MCF 10A (cell line): ENCODE data around the gene EFNB2. TPM values are rescaled to one million over a fixed set of nuclear protein-coding genes. Genes with fewer than 3 reads are reported as not detected.
A peak's percentile ranks its signal among the peaks of the same experiment; 100 is the strongest.

Experiments
- BruUV-seq: library from RNA; stranded (reverse); fragments of 400-500 nt; replicated peaks from 2 replicates; lab custom pipeline; 2021; lab: Mats Ljungman, UMichigan
- CTCF ChIA-PET: fragments of 300-600 bp; sonication (Branson Sonifier 250); formaldehyde crosslinking; extraction: SDS; loops from one replicate; lab custom pipeline; 2021; ENCODE audit warnings: antibody characterized with exemption, inconsistent platforms; lab: Yijun Ruan, JAX
- POLR2A ChIA-PET: fragments of 300-600, 350-650 bp; sonication (Branson Sonifier 250); formaldehyde crosslinking; extraction: SDS; loops from one replicate; lab custom pipeline; 2020; ENCODE audit warnings: antibody characterized with exemption, inconsistent platforms; lab: Yijun Ruan, JAX
- DNase-seq: peaks from one replicate; pipeline ENCODE4 v3.0.0-alpha.2; 2018; ENCODE audit not compliant: unreplicated experiment
- H3K27ac Mint-ChIP-seq: one replicate; pipeline ENCODE4 v1.8.0; 2022; ENCODE audit warnings: mild to moderate bottlenecking, low read depth, mixed read lengths; ENCODE audit not compliant: unreplicated experiment
- H3K27me3 Mint-ChIP-seq: one replicate; pipeline ENCODE4 v1.8.0; 2022; ENCODE audit warnings: mixed read lengths; ENCODE audit not compliant: insufficient read depth, unreplicated experiment
- H3K36me3 Mint-ChIP-seq: one replicate; pipeline ENCODE4 v1.8.0; 2022; ENCODE audit warnings: mild to moderate bottlenecking, moderate library complexity, mixed read lengths; ENCODE audit not compliant: insufficient read depth, unreplicated experiment
- H3K4me1 Mint-ChIP-seq: one replicate; pipeline ENCODE4 v1.8.0; 2022; ENCODE audit warnings: mixed read lengths; ENCODE audit not compliant: insufficient read depth, unreplicated experiment
- H3K4me3 Mint-ChIP-seq: one replicate; pipeline ENCODE4 v1.8.0; 2022; ENCODE audit warnings: mild to moderate bottlenecking, moderate library complexity, mixed read lengths; ENCODE audit not compliant: unreplicated experiment
- H3K9me3 Mint-ChIP-seq: one replicate; pipeline ENCODE4 v1.8.0; 2022; ENCODE audit warnings: mixed read lengths; ENCODE audit not compliant: unreplicated experiment
- intact Hi-C: fragments of 100-400 bp; cut with micrococcal nuclease; formaldehyde crosslinking; loops from 2 replicates; pipeline ENCODE4 v1.14.1; 2022
- total RNA-seq: library from RNA; stranded (reverse); gene quantifications from 2 replicates; pipeline ENCODE4 v1.2.3, GENCODE V29; 2022
- TF ChIP-seq, protein P1 (sequence below): fragments of 200-600 bp; IDR thresholded peaks from one replicate; pipeline ENCODE4 v1.8.0; 2022; ENCODE audit warnings: antibody characterized with exemption, mild to moderate bottlenecking; ENCODE audit not compliant: unreplicated experiment

Gene EFNB2
- total RNA-seq, 1 experiment from 2014 or later: 40.4 TPM

DNA sequence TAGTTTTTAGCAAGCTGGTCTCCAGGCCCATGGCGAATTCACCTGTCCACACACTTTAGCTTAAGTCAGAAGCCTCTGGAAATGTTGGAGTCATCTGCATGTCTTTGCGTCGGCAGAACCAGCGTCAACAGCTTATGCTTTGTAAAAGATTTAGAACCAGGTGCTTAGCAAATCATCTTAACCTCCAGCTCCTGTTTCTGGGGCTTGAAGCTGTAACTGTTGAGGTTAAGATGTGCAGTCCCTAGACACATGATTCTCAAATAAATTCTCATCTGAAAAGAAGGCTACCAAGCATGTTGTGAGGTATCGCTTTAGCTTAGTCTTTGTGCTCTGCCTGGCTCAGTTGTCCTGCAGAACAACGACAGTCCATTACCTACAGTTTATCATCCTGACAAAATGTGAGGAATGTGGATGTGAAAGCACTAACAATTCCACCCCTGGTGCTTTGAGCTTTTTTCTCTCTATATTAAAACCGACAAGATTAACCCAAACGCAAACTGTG lies 4.4 kb downstream of the EFNB2 start:
- peak overlapping the region; percentile 64 for H3K27ac Mint-ChIP-seq
- peak overlapping the region; percentile 95 for H3K4me3 Mint-ChIP-seq
- H3K9me3 Mint-ChIP-seq: no peaks in the 10 kb centered on the region
- peaks cover 27% of the 10 kb centered on the region for H3K4me1 Mint-ChIP-seq
- DNase-seq: no peak
- POLR2A ChIA-PET: interaction anchor here (0.6 to 3.3 kb wide), 4 partner anchors 8 to 1951 kb away, joined by 3 to 26 read pairs (median 10); no protein-coding TSS in a partner anchor
- CTCF ChIA-PET: interaction anchor here (0.8 to 2.3 kb wide), 9 partner anchors 10 to 1959 kb away, joined by 3 to 26 read pairs (median 6); no protein-coding TSS in a partner anchor
- no peaks in the 10 kb centered on the region for H3K36me3 Mint-ChIP-seq
- H3K27me3 Mint-ChIP-seq: no peaks in the 10 kb centered on the region
- no TSS peak for BruUV-seq
- intact Hi-C loops: loop anchor here (5.0 to 10.0 kb wide), 7 partner anchors 379 to 1579 kb away; no protein-coding TSS in a partner anchor
- TF ChIP-seq, protein P1, sequence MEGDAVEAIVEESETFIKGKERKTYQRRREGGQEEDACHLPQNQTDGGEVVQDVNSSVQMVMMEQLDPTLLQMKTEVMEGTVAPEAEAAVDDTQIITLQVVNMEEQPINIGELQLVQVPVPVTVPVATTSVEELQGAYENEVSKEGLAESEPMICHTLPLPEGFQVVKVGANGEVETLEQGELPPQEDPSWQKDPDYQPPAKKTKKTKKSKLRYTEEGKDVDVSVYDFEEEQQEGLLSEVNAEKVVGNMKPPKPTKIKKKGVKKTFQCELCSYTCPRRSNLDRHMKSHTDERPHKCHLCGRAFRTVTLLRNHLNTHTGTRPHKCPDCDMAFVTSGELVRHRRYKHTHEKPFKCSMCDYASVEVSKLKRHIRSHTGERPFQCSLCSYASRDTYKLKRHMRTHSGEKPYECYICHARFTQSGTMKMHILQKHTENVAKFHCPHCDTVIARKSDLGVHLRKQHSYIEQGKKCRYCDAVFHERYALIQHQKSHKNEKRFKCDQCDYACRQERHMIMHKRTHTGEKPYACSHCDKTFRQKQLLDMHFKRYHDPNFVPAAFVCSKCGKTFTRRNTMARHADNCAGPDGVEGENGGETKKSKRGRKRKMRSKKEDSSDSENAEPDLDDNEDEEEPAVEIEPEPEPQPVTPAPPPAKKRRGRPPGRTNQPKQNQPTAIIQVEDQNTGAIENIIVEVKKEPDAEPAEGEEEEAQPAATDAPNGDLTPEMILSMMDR: no peak

GRCh38 chr13:106530171-106530851 lies 5.2 kb downstream of the EFNB2 start:
- TF ChIP-seq, protein P1: no peak
- peak overlapping the region; percentile 21 for H3K4me3 Mint-ChIP-seq
- no peaks in the 10 kb centered on the region for H3K27me3 Mint-ChIP-seq
- H3K9me3 Mint-ChIP-seq: no peaks in the 10 kb centered on the region
- POLR2A ChIA-PET: no interaction called here
- BruUV-seq: no TSS peak
- peak overlapping the region; percentile 64 for H3K27ac Mint-ChIP-seq
- DNase-seq: no peak
- peaks cover 32% of the 10 kb centered on the region for H3K4me1 Mint-ChIP-seq
- CTCF ChIA-PET: interaction anchor here (0.6 to 2.3 kb wide), 6 partner anchors 22 to 1959 kb away, joined by 3 to 26 read pairs (median 3); no protein-coding TSS in a partner anchor
- intact Hi-C loops: loop anchor here (5.0 to 10.0 kb wide), 7 partner anchors 378 to 1578 kb away; no protein-coding TSS in a partner anchor
- H3K36me3 Mint-ChIP-seq: no peaks in the 10 kb centered on the region

DNA sequence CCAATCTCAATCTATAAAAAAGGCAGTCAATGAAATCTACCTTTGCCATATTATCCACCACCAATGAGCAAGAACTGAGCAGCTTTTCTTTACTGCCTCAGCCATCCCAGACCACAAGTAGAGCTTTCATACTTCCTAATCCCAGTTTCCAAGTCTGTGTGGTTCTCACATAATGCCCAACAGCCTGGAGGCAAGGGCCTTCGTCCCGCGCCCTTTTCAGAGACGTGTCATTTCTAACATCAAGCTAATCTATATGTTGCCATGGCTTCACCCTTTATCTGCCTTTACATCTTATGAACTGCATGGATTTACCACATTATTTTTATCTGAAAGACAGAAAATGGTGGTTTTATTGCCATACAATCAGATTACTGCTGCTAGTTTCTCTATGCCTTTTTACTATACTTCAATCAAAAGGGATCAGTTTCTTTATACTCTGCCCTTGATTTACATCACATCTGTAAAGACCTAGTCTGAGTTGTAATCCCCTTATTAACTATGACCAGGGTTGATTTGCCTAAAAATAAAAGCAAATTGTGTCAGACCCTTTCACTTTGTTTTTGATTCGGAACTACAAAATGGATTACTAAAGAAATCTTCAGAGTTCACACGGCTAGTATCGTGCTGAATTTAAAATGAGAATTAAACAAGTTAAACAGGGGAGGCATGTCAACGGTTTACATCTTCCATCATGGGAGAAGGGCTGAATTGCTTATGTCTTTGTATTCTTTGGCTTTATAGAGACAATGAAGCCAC lies 5.9 kb downstream of the EFNB2 start:
- no peaks in the 10 kb centered on the region for H3K9me3 Mint-ChIP-seq
- H3K4me1 Mint-ChIP-seq: peaks cover 36% of the 10 kb centered on the region
- POLR2A ChIA-PET: no interaction called here
- CTCF ChIA-PET: interaction anchor here (0.6 to 2.3 kb wide), 7 partner anchors 11 to 1958 kb away, joined by 3 to 26 read pairs (median 3); no protein-coding TSS in a partner anchor
- DNase-seq: no peak
- intact Hi-C loops: loop anchor here (5.0 to 10.0 kb wide), 7 partner anchors 377 to 1577 kb away; no protein-coding TSS in a partner anchor
- no TSS peak for BruUV-seq
- no peaks in the 10 kb centered on the region for H3K27me3 Mint-ChIP-seq
- peak overlapping the region; percentile 64 for H3K27ac Mint-ChIP-seq
- no peaks in the 10 kb centered on the region for H3K36me3 Mint-ChIP-seq
- peak overlapping the region; percentile 21 for H3K4me3 Mint-ChIP-seq
- TF ChIP-seq, protein P1: no peak
